CD4-positive, alpha-beta T cell treated with Interleukin-17A for 4 hours (primary cell): ENCODE results near the gene ZNF335.
A peak's percentile ranks its signal among the peaks of the same experiment; 100 is the strongest.
"Not testable (repeated sequence)": the region's sequence is repeated elsewhere in the genome, so short reads cannot be mapped to it uniquely, and the experiment has no call there.

ENCODE experiments used
- DNase-seq: peaks from one replicate; pipeline ENCODE4 v3.0.0-alpha.2; 2020; ENCODE audit warnings: mixed read lengths

Gene ZNF335

DNA sequence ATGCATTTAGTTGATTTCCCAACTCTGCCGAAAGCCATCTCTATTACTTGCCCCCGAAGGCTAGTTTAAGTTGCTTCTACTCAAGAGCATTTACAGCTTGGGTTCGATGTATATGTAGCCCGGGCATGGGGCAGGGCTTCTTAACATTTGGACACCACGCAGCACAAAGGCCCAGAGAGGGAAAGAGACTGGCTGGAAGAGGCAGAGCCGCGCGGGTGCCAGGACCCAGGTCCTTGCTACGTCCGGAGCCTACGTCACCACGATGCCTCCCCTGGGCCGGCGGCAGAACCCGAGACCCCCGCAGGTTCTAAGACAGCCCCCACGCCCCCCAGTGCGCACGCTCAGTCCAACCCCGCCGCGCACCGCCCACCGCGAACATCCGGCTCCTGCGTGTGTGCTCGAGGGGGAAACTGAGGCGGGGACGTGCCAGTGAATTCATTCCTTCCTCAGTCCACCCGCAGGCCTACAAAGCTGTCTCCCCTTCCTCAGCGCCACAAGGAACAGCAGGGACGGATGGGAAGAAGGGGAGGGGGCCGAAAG, 37.9 kb downstream of the ZNF335 start:
- DNase-seq = peak; percentile 72

- peak; percentile 76 for DNase-seq
These were observed 38.5 kb downstream of the ZNF335 start for GRCh38 chr20:45933266-45934045.

DNA sequence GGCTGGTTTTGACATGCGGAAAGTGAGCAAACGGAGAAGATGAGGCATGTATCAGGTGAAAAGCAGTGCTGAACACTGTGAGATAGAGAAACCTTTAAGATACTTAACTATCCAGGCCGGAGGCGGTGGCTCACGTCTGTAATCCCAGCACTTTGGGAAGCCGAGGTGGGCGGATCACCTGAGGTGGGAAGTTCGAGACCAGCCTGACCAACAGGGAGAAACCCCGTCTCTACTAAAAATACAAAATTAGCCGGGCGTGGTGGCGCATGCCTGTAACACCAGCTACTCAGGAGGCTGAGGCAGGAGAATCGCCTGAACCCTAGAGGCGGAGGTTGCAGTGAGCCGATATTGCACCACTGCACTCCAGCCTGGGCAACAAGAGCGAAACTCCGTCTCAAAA, 40.3 kb downstream of the ZNF335 start:
- DNase-seq = not testable (repeated sequence)

DNA sequence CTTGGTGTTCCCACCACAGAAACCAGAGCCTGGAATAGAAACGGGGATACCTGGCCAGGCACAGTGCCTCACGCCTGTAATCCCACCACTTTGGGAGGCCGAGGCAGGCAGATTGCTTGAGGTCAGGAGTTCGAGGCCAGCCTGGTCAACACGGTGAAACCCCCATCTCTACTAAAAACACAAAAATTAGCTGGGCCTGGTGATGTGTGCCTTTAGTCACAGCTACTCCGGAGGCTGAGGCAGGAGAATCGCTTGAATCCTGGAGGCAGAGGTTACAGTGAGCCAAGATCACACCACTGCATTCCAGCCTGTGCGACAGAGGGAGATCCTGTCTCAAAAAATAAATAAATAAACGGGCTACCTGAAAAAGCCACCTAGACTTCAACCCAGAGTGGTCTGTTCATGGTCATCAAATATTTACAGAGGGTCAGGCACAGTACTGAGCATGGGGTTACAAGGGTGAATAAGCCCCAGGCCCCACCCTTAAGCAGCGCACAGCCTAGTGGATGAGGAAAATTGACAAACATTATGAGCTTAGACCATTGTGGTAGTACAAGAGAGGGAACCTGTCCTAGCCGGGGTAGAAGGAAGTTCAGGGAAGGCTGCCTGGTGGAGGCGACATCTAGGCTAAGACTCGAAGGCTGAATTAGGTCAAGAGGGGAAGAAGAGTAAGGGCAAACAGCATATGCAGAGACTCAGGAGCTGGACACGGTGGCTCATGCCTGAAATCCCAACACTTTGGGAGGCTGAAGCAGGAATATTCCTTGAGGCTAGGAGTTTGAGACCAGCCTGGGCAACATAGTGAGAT, 44.7 kb downstream of the ZNF335 start:
- no peak for DNase-seq

DNA sequence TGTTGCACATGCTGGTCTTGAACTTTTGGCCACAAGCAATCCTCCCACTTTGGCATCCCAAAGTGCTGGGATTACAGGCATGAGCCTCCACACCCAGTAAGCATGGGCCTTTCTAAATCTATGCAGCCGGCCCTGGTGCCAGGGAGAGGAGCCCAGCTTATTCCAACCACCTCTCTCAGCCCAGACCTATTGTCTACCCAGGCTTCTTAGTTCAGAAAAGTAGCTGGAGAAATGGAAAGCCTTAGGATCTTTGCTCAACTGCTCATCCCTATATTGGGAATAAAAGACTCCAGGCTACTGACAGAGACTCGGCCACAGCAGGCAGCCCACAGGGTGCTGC, 45.3 kb downstream of the ZNF335 start:
- no peak for DNase-seq

DNA sequence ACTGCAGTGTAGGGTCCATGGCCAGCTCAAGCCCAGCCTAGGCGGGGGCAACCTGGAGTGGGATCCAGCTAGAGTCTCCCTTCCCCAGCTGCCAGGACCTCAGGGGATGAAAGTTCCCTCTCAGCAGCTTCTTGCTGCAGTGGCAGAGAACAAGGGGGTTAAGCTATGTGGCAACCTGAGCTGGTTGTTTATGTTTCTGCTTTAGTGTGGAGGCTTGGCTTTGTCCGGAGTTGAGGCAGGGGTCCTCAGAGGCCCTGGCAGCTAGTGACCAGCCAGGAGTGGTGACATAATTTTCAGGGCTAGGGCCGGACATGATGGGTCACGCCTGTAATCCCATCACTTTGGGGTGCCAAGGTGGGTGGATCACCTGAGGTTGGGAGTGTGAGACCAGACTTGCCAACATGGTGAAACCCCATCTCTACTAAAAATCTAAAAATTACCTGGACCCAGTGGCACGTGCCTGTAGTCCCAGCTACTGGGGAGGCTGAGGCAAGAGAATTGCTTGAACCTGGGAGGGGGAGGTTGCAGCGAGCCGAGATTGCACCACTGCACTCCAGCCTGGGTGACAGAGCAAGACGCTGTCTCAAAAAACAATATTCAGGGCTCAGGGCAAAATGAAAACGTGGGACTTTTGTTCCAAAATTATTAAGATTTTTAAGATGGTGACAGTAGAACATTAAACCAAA, 46.0 kb downstream of the ZNF335 start:
- DNase-seq = no peak

- DNase-seq = no peak
These were observed 47.4 kb downstream of the ZNF335 start for GRCh38 chr20:45924391-45925261.

DNA sequence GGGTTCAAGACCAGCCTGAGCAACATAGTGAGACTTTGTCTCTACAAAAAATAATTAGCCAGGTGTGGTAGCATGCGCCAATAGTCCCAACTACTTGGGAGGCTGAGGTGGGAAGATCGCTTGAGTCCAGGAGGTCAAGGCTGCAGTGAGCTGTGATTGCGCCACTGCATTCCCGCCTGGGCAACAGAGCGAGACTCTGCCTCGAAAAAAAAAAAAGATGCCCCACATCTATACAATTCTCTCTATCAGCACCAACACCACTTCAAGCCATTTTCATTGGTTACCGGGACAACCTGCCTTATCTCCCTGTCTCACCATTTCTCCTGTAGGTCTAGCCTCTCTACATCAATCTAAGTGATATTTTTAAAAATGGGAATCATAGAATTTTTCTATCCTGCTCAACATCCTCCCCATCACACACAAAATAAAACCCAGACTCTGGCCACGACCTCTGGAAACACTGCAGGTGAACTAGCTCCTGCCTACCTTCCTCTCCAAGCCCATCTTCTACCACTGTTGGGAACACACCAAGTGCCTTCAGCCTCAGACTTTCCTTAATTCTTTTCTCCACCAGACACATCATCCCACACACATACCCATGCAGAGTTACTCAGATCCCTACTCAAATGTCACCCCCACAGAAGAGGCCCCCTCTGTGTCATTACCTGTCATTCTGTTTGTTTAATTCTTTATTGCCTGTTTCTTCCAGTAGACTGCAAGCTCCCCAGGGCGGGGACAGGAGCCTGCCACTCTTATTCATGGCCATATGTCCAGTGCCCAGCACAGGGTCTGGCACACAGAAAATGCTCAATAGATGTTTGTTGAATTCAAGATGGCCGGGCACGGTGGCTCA, 50.4 kb downstream of the ZNF335 start:
- DNase-seq = no peak

GRCh38 chr20:45920462-45921336, 51.3 kb downstream of the ZNF335 start:
- no peak for DNase-seq

DNA sequence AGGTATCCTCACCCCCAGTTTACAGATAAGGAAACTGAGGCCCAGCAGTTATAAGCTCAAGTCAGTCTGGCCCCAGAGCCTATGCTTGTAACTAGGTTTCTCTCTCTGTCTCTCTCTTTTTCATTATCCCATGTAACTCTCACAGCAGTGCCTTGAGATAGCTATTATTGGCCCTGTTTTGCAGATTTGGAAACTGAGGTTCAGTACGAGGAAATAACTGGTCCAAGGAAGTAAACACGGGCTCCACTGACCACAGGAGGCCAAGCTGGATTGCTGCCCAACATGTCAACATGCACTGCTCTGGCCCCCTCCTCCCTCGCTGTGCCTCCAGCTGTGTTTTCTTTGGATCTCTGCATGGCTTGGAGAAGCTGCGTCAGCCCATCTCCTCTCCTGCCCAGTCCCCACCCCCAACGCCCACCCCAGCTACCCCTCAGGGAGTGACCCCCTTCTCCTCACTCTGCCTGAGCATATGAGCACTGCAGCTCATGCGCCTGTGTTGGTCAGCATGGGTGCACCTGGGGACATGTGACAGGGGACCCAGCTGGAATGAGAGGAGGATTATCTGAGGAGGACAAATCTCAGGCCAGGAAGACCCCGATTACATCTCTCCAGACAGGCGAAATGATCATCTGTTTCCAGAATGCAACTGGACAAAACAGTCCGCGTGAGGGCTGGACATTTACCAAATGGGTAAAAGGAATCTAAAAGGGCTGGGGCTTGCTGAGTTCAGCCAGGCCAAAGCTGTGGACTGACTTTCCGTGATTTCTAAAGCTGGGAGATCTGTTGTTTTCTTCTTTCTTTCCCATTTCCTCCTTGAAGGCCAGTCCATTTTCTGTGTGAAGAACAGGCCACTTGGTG, 52.2 kb downstream of the ZNF335 start:
- no peak for DNase-seq

GRCh38 chr20:45918779-45919537, 53.0 kb downstream of the ZNF335 start:
- no peak for DNase-seq

DNA sequence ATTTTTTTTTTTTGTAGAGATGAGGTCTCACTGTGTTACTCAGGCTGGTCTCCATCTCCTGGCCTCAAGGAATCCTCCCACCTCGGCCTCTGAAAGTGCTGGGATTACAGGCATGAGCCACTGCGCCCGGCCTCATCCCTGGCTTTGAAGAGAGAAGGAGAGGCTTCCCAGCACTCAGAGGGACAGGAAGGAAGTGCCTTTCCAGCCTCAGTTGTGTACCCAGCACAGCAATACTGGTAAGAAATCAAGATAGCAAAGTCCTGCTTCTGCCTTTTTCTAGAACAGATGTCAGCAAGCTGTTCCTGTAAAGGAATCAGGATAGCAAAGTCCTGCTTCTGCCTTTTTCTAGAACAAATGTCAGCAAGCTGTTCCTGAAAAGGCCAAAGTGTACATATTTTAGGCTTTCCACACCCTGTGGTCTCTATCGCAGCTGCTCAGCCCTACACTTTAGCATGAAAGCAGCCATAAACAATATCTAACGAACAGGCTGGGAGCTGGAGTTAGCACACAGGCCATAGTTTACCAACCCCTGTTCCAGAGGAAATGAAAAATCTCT, 53.7 kb downstream of the ZNF335 start:
- no peak for DNase-seq

GRCh38 chr20:45917790-45918141, 54.2 kb downstream of the ZNF335 start:
- DNase-seq = no peak

- no peak for DNase-seq
These were observed 58.9 kb downstream of the ZNF335 start for GRCh38 chr20:45913116-45913515.

DNA sequence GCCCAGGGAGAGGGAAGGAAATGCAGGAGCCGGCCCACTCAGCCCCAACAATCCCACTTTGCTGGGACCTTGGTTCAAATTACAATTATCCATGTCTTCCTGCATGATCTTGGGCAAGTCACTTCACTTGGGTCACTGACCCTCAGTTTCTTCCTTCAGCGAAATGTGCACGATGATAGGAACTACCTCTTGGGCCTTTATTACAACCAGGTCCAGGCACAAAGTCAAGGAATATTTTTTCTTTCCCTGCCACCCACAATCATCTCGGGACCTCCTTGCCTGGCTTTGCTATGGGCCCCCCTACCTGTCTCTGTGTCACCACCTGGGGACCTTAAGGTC, 59.7 kb downstream of the ZNF335 start:
- no peak for DNase-seq

DNA sequence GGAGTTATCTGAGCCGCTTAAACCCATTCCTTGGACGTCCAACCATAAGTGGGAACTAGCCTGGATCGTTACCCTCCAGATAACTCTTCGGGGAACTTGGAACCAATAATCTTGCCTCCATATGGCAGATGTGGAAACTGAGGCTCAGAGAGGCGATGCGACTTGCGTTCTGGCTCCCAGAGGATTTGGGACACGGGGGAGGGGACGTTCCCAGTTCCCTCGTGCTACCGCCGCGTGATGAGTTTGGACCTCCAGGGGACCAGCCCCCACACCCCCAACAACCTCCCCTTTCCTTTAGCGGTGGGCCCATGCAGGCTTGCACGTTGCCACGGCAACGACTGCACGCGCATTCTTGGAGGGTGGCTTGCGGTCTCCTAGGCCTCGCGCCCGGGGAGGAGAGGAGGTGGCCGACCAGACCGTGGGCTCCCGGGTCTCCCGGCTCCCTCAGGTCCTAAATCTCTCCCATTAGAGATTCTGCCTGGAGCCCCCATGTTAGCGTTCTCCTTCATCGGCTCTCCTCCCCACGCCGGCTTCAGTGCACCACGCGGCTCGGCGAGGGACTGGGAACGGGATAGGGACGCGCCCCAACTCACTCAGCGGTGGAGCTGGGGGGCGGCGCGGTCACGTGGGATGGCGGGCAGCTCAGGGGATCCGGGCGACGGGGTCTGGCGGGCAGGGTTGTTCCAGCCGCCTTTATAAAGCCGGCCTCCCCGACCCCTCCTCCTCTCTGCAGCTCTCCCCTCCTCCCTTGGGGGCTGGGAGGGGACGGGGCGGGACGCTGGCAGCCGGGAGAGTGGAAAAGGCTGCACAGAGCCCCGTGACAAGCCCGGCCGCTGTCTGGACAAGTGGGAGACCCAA, 60.3 kb downstream of the ZNF335 start, which contains the start of gene PLTP:
Gene PLTP, minus strand, starts transcription at position 670 of the 858 bp plus-strand sequence. CDS start 703 bp downstream, outside the sequence.
- peak; percentile 40 for DNase-seq
